Measurements from ENCODE around the gene BAIAP2.

Gene BAIAP2

GRCh38 chr17:80989586-80989913 is 45.4 kb upstream of the BAIAP2 start:
- H3K4me1 ChIP-seq (ENCODE audit: insufficient read depth, poor library complexity, severe bottlenecking): no peaks in the 10 kb centered on the region
- H3K27ac ChIP-seq (ENCODE audit: poor library complexity, severe bottlenecking): no peak overlapping the region
- no peaks in the 10 kb centered on the region for H3K36me3 ChIP-seq (ENCODE audit: low read depth)
- H3K9me3 ChIP-seq (ENCODE audit: severe bottlenecking): no peaks in the 10 kb centered on the region
- H3K27me3 ChIP-seq (ENCODE audit: insufficient read depth, poor library complexity, severe bottlenecking): no peaks in the 10 kb centered on the region
- H3K4me3 ChIP-seq (ENCODE audit: severe bottlenecking): no peak overlapping the region
- ATAC-seq (ENCODE audit: low read depth): no peak
- TF ChIP-seq CTCF (IDR thresholded peaks at IDR 0.05; ENCODE audit: poor library complexity, severe bottlenecking): peak; percentile 4
- DNase-seq (ENCODE audit: low spot score): no peak

- H3K4me1 ChIP-seq (ENCODE audit: insufficient read depth, poor library complexity, severe bottlenecking): no peaks in the 10 kb centered on the region
- ATAC-seq (ENCODE audit: low read depth) (no peak), DNase-seq (ENCODE audit: low spot score) (no peak)
- H3K9me3 ChIP-seq (ENCODE audit: severe bottlenecking): no peaks in the 10 kb centered on the region
- peaks cover 9% of the 10 kb centered on the region for H3K36me3 ChIP-seq (ENCODE audit: low read depth)
- peak overlapping the region; percentile 48 for H3K27ac ChIP-seq (ENCODE audit: poor library complexity, severe bottlenecking)
- TF ChIP-seq CTCF (IDR thresholded peaks at IDR 0.05; ENCODE audit: poor library complexity, severe bottlenecking): no peak
- H3K4me3 ChIP-seq (ENCODE audit: severe bottlenecking): peak overlapping the region; percentile 96
- H3K27me3 ChIP-seq (ENCODE audit: insufficient read depth, poor library complexity, severe bottlenecking): no peaks in the 10 kb centered on the region
These were observed 43.9 kb upstream of the BAIAP2 start for GRCh38 chr17:80990921-80991644.

- H3K36me3 ChIP-seq (ENCODE audit: low read depth): peaks cover 13% of the 10 kb centered on the region
- ATAC-seq (ENCODE audit: low read depth) (peak; percentile 21; the same call in 2 of the 3 replicates), DNase-seq (ENCODE audit: low spot score) (no peak)
- TF ChIP-seq CTCF (IDR thresholded peaks at IDR 0.05; ENCODE audit: poor library complexity, severe bottlenecking): peak; percentile 25
- H3K27me3 ChIP-seq (ENCODE audit: insufficient read depth, poor library complexity, severe bottlenecking): no peaks in the 10 kb centered on the region
- no peaks in the 10 kb centered on the region for H3K4me1 ChIP-seq (ENCODE audit: insufficient read depth, poor library complexity, severe bottlenecking)
- H3K4me3 ChIP-seq (ENCODE audit: severe bottlenecking): peak within 1 kb of the TSS; percentile 96
- H3K9me3 ChIP-seq (ENCODE audit: severe bottlenecking): no peaks in the 10 kb centered on the region
- H3K27ac ChIP-seq (ENCODE audit: poor library complexity, severe bottlenecking): peak within 1 kb of the TSS; percentile 48
These were observed 43.3 kb upstream of the BAIAP2 start, which contains the start of gene CHMP6 for GRCh38 chr17:80991645-80992076. Gene CHMP6 (plus strand): TSS chr17:80991841. CDS start chr17:80991919, 78 bp downstream.

GRCh38 chr17:80992077-80992947 is 42.6 kb upstream of the BAIAP2 start:
- DNase-seq (ENCODE audit: low spot score) (no peak), ATAC-seq (ENCODE audit: low read depth) (peak; percentile 15; the same call in 2 of the 3 replicates)
- H3K27ac ChIP-seq (ENCODE audit: poor library complexity, severe bottlenecking): peak overlapping the region; percentile 48
- peaks cover 20% of the 10 kb centered on the region for H3K36me3 ChIP-seq (ENCODE audit: low read depth)
- H3K4me1 ChIP-seq (ENCODE audit: insufficient read depth, poor library complexity, severe bottlenecking): no peaks in the 10 kb centered on the region
- no peaks in the 10 kb centered on the region for H3K9me3 ChIP-seq (ENCODE audit: severe bottlenecking)
- no peaks in the 10 kb centered on the region for H3K27me3 ChIP-seq (ENCODE audit: insufficient read depth, poor library complexity, severe bottlenecking)
- H3K4me3 ChIP-seq (ENCODE audit: severe bottlenecking): peak overlapping the region; percentile 96
- TF ChIP-seq CTCF (IDR thresholded peaks at IDR 0.05; ENCODE audit: poor library complexity, severe bottlenecking): no peak
